HepG2 (cell line): ENCODE measurements around the gene ZNF568. TPM values are rescaled to one million over a fixed set of nuclear protein-coding genes. Genes with fewer than 3 reads are reported as not detected.

Source experiments
- ATAC-seq: fragments of 200-7000 bp; cut with Tn5 transposase; 3 replicates; pipeline ENCODE4 v1.9.1; 2020; ENCODE audit warnings: mild to moderate bottlenecking, moderate library complexity
- BruUV-seq: library from RNA; stranded (reverse); fragments of 400-500 nt; replicated peaks from 2 replicates; lab custom pipeline; 2021; lab: Mats Ljungman, UMichigan
- CTCF ChIA-PET: fragments of 300-600 bp; formaldehyde crosslinking; extraction: SDS; loops from one replicate; lab custom pipeline; 2021; ENCODE audit warnings: low total read pairs, inconsistent platforms, low intra/inter-chr PET ratio; lab: Yijun Ruan, JAX
- POLR2A ChIA-PET: fragments of 350-600 bp; sonication (Branson Sonifier 250); formaldehyde crosslinking; loops from one replicate; lab custom pipeline; 2020; ENCODE audit warnings: antibody characterized with exemption, inconsistent platforms; lab: Yijun Ruan, JAX
- DNase-seq: peaks from one replicate; pipeline ENCODE4 v3.0.0-alpha.2; 2015; ENCODE audit warnings: low spot score
- FAIRE-seq: peaks from 3 replicates; lab custom pipeline; 2011; peaks lifted over from hg19 to GRCh38; lab: Jason Lieb, UNC
- H2AFZ ChIP-seq: one replicate; pipeline ENCODE4 v1.6.1; 2011; ENCODE audit warnings: low read length, inconsistent platforms
- H3K27ac ChIP-seq: fragments of 300-600 bp; 3 replicates; pipeline ENCODE4 v1.8.0; 2011; ENCODE audit warnings: mixed run types, mild to moderate bottlenecking, mixed read lengths, low read length, inconsistent platforms; ENCODE audit not compliant: insufficient read depth; ENCODE audit errors: extremely low read length
- H3K27me3 ChIP-seq, 2 experiments: fragments of 200-600 bp in 1 of 2; 2 replicates in 1 of 2; 3 replicates in 1 of 2; pipeline versions ENCODE4 v1.6.0 to v1.8.0; 2011; ENCODE audit warnings: low read length in 2 of 2, mild to moderate bottlenecking in 2 of 2, moderate library complexity in 2 of 2, inconsistent platforms in 1 of 2; ENCODE audit not compliant: insufficient read depth in 2 of 2, control insufficient read depth in 1 of 2
- H3K36me3 ChIP-seq, 2 experiments: fragments of 200-600 bp in 1 of 2; replicated peaks in 1 of 2; 2 replicates in 1 of 2; 3 replicates in 1 of 2; pipeline versions ENCODE4 v1.5.1 to v1.8.0; 2011; ENCODE audit warnings: low read length in 2 of 2, inconsistent platforms in 1 of 2; ENCODE audit not compliant: insufficient read depth in 2 of 2, control insufficient read depth in 1 of 2
- H3K4me1 ChIP-seq: 2 replicates; pipeline ENCODE4 v1.5.1; 2012; ENCODE audit warnings: low read length, inconsistent platforms; ENCODE audit not compliant: insufficient read depth
- H3K4me2 ChIP-seq: 2 replicates; pipeline ENCODE4 v1.6.0; 2011; ENCODE audit warnings: low read depth, low read length, inconsistent platforms
- H3K4me3 ChIP-seq, 3 experiments: fragments of 200-600 bp in 1 of 3; sonication (generic), shearing (Covaris generic) in 1 of 3; replicated peaks in 1 of 3; 2 replicates each; pipeline ENCODE4 v1.5.1; 2011 to 2016; ENCODE audit warnings: low read length in 3 of 3, inconsistent platforms in 2 of 3, low read depth in 2 of 3, mild to moderate bottlenecking in 2 of 3, control low read depth in 1 of 3, mixed read lengths in 1 of 3; ENCODE audit not compliant: insufficient read depth in 1 of 3
- H3K79me2 ChIP-seq: one replicate; pipeline ENCODE4 v1.6.1; 2011; ENCODE audit warnings: low read length, inconsistent platforms; ENCODE audit not compliant: insufficient read depth
- H3K9ac ChIP-seq: 2 replicates; pipeline ENCODE4 v1.6.0; 2011; ENCODE audit warnings: mild to moderate bottlenecking, low read depth, low read length, inconsistent platforms; ENCODE audit not compliant: insufficient read depth
- H3K9me3 ChIP-seq: 2 replicates; pipeline ENCODE4 v1.5.1; 2012; ENCODE audit warnings: mild to moderate bottlenecking, low read length
- H4K20me1 ChIP-seq: 2 replicates; pipeline ENCODE4 v1.6.0; 2011; ENCODE audit warnings: inconsistent platforms, mild to moderate bottlenecking, low read length, moderate library complexity; ENCODE audit not compliant: insufficient read depth
- ARHGAP35 ChIP-seq: sonication (generic); formaldehyde crosslinking; IDR thresholded peaks from 2 replicates; pipeline ENCODE4 v1.9.0; 2022; ENCODE audit warnings: mild to moderate bottlenecking, inconsistent platforms, moderate library complexity, missing genetic modification reagents, borderline replicate concordance
- DNMT3B ChIP-seq: conservative IDR thresholded peaks from 2 replicates; pipeline ENCODE4 v1.6.1; 2016; ENCODE audit warnings: missing biosample characterization, control low read depth
- GATAD2A ChIP-seq: IDR thresholded peaks from 2 replicates; pipeline ENCODE4 v1.6.1; 2016
- HDAC2 ChIP-seq: sonication (generic); formaldehyde crosslinking; IDR thresholded peaks from 2 replicates; pipeline ENCODE4 v1.4.0; 2020; ENCODE audit warnings: missing genetic modification reagents
- HOXA7 ChIP-seq: sonication (generic); formaldehyde crosslinking; IDR thresholded peaks from 2 replicates; pipeline ENCODE4 v1.8.1; 2022; ENCODE audit warnings: mild to moderate bottlenecking, missing genetic modification reagents, moderate library complexity
- JARID2 ChIP-seq: sonication (generic); formaldehyde crosslinking; IDR thresholded peaks from 2 replicates; pipeline ENCODE4 v1.8.1; 2023; ENCODE audit warnings: missing genetic modification reagents, inconsistent platforms; ENCODE audit not compliant: insufficient replicate concordance
- MLLT10 ChIP-seq: sonication (generic); formaldehyde crosslinking; IDR thresholded peaks from 2 replicates; pipeline ENCODE4 v1.4.0; 2020; ENCODE audit warnings: missing genetic modification reagents
- RFXAP ChIP-seq: sonication (generic); formaldehyde crosslinking; IDR thresholded peaks from 2 replicates; pipeline ENCODE4 v1.4.0; 2020; ENCODE audit warnings: missing genetic modification reagents, borderline replicate concordance
- SP140L ChIP-seq: sonication (generic); formaldehyde crosslinking; IDR thresholded peaks from 2 replicates; pipeline ENCODE4 v1.4.0; 2020; ENCODE audit warnings: missing genetic modification reagents, borderline replicate concordance
- TARDBP ChIP-seq: sonication (generic); formaldehyde crosslinking; IDR thresholded peaks from 2 replicates; pipeline ENCODE4 v1.8.0; 2022; ENCODE audit warnings: mild to moderate bottlenecking, missing genetic modification reagents
- ZEB1 ChIP-seq: IDR thresholded peaks from 2 replicates; pipeline ENCODE4 v1.6.1; 2012; ENCODE audit warnings: mild to moderate bottlenecking, low read depth, inconsistent platforms; ENCODE audit not compliant: insufficient replicate concordance
- ZNF232 ChIP-seq: sonication (generic); formaldehyde crosslinking; IDR thresholded peaks from 2 replicates; pipeline ENCODE4 v1.4.0; 2020; ENCODE audit warnings: missing genetic modification reagents, borderline replicate concordance
- ZNF501 ChIP-seq: sonication (generic); formaldehyde crosslinking; IDR thresholded peaks from 2 replicates; pipeline ENCODE4 v1.5.1; 2020; ENCODE audit warnings: mild to moderate bottlenecking, moderate library complexity, missing genetic modification reagents
- ZNF777 ChIP-seq: sonication (generic); formaldehyde crosslinking; IDR thresholded peaks from 2 replicates; pipeline ENCODE4 v1.4.0; 2020; ENCODE audit warnings: missing genetic modification reagents
- WGBS: methylation state at CpG from one replicate; pipeline ENCODE4 v1.1.6; 2017; ENCODE audit warnings: low lambda C conversion rate; 5-methylcytosine and 5-hydroxymethylcytosine counted together
- in situ Hi-C: cut with HindIII; loops from 2 replicates; pipeline ENCODE4 v1.10.0; 2017; ENCODE audit warnings: low pct_unique_long_range_greater_than_20kb; ENCODE audit not compliant: extremely low pct_ligation_motif_present
- intact Hi-C: fragments of 100-400 bp; cut with micrococcal nuclease; formaldehyde crosslinking; loops from one replicate; pipeline ENCODE4 v1.10.0; 2022; ENCODE audit not compliant: unreplicated experiment
- polyA plus RNA-seq, 8 experiments: library from polyadenylated mRNA; depleted of rRNA in 3 of 8; stranded (reverse) in 7 of 8; unstranded in 1 of 8; fragments of >200 nt; fragmentation: Illumina TruSeq in 4 of 8; extraction: Trizol in 4 of 8; gene quantifications; 2 replicates each; pipeline versions ENCODE4 v1.2.1 to v1.2.3, GENCODE V29; 2011 to 2016; ENCODE audit warnings: low read depth in 4 of 8, missing spikeins in 1 of 8, mixed read lengths in 1 of 8; ENCODE audit not compliant: insufficient read depth in 1 of 8
- total RNA-seq, 5 experiments: library from RNA; depleted of rRNA; stranded (reverse); fragments of >200 nt; fragmentation: Illumina TruSeq; extraction: Trizol; gene quantifications; 2 replicates each; pipeline ENCODE4 v1.2.3, GENCODE V29; 2016; ENCODE audit warnings: low read depth in 1 of 5
- TF ChIP-seq, protein P1 (sequence below): IDR thresholded peaks from 2 replicates; pipeline ENCODE4 v1.6.1; 2016; ENCODE audit warnings: control low read depth
- TF ChIP-seq, protein P2 (sequence below): sonication (generic); formaldehyde crosslinking; IDR thresholded peaks from 2 replicates; pipeline ENCODE4 v1.4.0; 2020; ENCODE audit warnings: missing genetic modification reagents

ZNF568 gene
- total and polyA plus RNA-seq, 2 of the 13 experiments (the other 11 are each of a cell fraction or from before 2014, with no cell fraction given), result 0.15 to 1.00 TPM

DNA sequence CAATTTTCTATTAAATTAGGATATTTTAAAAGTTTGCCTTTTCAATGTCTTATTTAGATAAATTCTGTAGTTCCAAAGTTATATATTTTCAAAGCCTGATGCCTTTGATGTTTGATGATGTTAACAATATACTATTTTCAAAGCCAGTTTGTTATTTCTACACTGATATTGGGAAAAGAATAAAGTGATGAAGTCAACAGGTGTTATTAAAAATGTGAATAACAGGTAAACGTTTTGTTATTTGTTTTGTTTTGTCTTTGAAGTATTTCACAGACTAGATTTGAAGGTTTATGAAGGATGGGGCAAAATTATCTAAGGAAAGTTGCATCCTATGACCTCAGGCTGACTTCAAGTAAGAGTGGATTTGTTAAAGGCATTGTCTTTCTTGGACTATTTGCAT is 129.0 kb downstream of the ZNF568 start:
- no peaks in the 10 kb centered on the region for H4K20me1 ChIP-seq
- H3K27me3 ChIP-seq, result no peaks in the 10 kb centered on the region
- H2AFZ ChIP-seq, result no peak overlapping the region
- no peak overlapping the region for H3K27ac ChIP-seq
- no peak for DNase-seq
- ATAC-seq, result no peak
- no peaks in the 10 kb centered on the region for H3K79me2 ChIP-seq
- POLR2A ChIA-PET, result no interaction called here
- H3K9ac ChIP-seq, result no peak overlapping the region
- H3K9me3 ChIP-seq, result peaks cover 66% of the 10 kb centered on the region
- TF ChIP-seq HOXA7 (CRISPR knock-in tag), result no peak
- TF ChIP-seq MLLT10 (CRISPR knock-in tag), result no peak
- no peak for TF ChIP-seq ARHGAP35 (CRISPR knock-in tag)
- TF ChIP-seq JARID2 (CRISPR knock-in tag), result no peak
- no peak for TF ChIP-seq SP140L (CRISPR knock-in tag)
- TF ChIP-seq RFXAP (CRISPR knock-in tag), result no peak
- TF ChIP-seq ZNF501 (CRISPR knock-in tag), result no peak
- no peak for TF ChIP-seq DNMT3B (CRISPR knock-in tag)
- TF ChIP-seq, protein P1, sequence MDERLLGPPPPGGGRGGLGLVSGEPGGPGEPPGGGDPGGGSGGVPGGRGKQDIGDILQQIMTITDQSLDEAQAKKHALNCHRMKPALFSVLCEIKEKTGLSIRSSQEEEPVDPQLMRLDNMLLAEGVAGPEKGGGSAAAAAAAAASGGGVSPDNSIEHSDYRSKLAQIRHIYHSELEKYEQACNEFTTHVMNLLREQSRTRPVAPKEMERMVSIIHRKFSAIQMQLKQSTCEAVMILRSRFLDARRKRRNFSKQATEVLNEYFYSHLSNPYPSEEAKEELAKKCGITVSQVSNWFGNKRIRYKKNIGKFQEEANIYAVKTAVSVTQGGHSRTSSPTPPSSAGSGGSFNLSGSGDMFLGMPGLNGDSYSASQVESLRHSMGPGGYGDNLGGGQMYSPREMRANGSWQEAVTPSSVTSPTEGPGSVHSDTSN, result no peak
- TF ChIP-seq ZNF777 (CRISPR knock-in tag), result no peak
- no peak for TF ChIP-seq ZEB1
- TF ChIP-seq HDAC2 (CRISPR knock-in tag), result no peak
- TF ChIP-seq, protein P2, sequence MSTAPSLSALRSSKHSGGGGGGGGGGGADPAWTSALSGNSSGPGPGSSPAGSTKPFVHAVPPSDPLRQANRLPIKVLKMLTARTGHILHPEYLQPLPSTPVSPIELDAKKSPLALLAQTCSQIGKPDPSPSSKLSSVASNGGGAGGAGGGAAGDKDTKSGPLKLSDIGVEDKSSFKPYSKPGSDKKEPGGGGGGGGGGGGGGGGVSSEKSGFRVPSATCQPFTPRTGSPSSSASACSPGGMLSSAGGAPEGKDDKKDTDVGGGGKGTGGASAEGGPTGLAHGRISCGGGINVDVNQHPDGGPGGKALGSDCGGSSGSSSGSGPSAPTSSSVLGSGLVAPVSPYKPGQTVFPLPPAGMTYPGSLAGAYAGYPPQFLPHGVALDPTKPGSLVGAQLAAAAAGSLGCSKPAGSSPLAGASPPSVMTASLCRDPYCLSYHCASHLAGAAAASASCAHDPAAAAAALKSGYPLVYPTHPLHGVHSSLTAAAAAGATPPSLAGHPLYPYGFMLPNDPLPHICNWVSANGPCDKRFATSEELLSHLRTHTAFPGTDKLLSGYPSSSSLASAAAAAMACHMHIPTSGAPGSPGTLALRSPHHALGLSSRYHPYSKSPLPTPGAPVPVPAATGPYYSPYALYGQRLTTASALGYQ (CRISPR knock-in tag), result no peak
- no peak for TF ChIP-seq TARDBP
- TF ChIP-seq GATAD2A (CRISPR knock-in tag), result no peak
- TF ChIP-seq ZNF232 (CRISPR knock-in tag), result no peak
- TF ChIP-seq, all 625 proteins: peak for 0
- FAIRE-seq, result no peak
- H3K4me1 ChIP-seq, result no peaks in the 10 kb centered on the region
- CTCF ChIA-PET, result no interaction called here
- 0% methylated on average over 1 of the region's 1 CpG for WGBS
- no peak overlapping the region for H3K4me3 ChIP-seq
- no peak overlapping the region for H3K4me2 ChIP-seq
- no TSS peak for BruUV-seq
- intact Hi-C loops, result no loop called here
- in situ Hi-C loops, result no loop called here
- H3K36me3 ChIP-seq, result no peaks in the 10 kb centered on the region

Other genes with a start within 250 kb of the ZNF568 start
- gene ZNF461, start 249.5 kb upstream of the ZNF568 start, total RNA-seq (2016; rRNA removed; fragmentation: Illumina TruSeq; extraction: Trizol), result 2.4 and 3.2 TPM in 2 replicates
- gene ZNF461, start 249.5 kb upstream of the ZNF568 start, polyA plus RNA-seq (2011; rRNA removed), result 1.6 and 1.7 TPM in 2 replicates
- gene ZNF567, start 228.7 kb upstream of the ZNF568 start, total RNA-seq (2016; rRNA removed; fragmentation: Illumina TruSeq; extraction: Trizol), result 6.8 and 9.3 TPM in 2 replicates
- 3.1 and 3.4 TPM in 2 replicates for gene ZNF567, start 228.7 kb upstream of the ZNF568 start, polyA plus RNA-seq (2011; rRNA removed)
- gene ZNF850, start 143.5 kb upstream of the ZNF568 start, total RNA-seq (2016; rRNA removed; fragmentation: Illumina TruSeq; extraction: Trizol), result 6.6 and 11.4 TPM in 2 replicates
- gene ZNF850, start 143.5 kb upstream of the ZNF568 start, polyA plus RNA-seq (2011; rRNA removed), result 0.78 and 0.81 TPM in 2 replicates
- 5.3 and 8.5 TPM in 2 replicates for gene ZNF790, start 77.9 kb upstream of the ZNF568 start, total RNA-seq (2016; rRNA removed; fragmentation: Illumina TruSeq; extraction: Trizol)
- 1.3 and 1.4 TPM in 2 replicates for gene ZNF790, start 77.9 kb upstream of the ZNF568 start, polyA plus RNA-seq (2011; rRNA removed)
- 2.9 and 3.0 TPM in 2 replicates for gene ZNF345, start 65.5 kb upstream of the ZNF568 start, total RNA-seq (2016; rRNA removed; fragmentation: Illumina TruSeq; extraction: Trizol)
- gene ZNF345, start 65.5 kb upstream of the ZNF568 start, polyA plus RNA-seq (2011; rRNA removed), result 2.6 TPM in 2 replicates
- 0.86 and 1.6 TPM in 2 replicates for gene ZNF829, start within 50 bp of the ZNF568 start, total RNA-seq (2016; rRNA removed; fragmentation: Illumina TruSeq; extraction: Trizol)
- 0.10 and 0.15 TPM in 2 replicates for gene ZNF829, start within 50 bp of the ZNF568 start, polyA plus RNA-seq (2011; rRNA removed)
- gene ZNF420, start 162.1 kb downstream of the ZNF568 start, total RNA-seq (2016; rRNA removed; fragmentation: Illumina TruSeq; extraction: Trizol), result 6.6 and 11.1 TPM in 2 replicates
- 1.4 and 2.5 TPM in 2 replicates for gene ZNF420, start 162.1 kb downstream of the ZNF568 start, polyA plus RNA-seq (2011; rRNA removed)